Esophagus muscularis mucosa (tissue), 3 donors: Measurements from ENCODE around the gene FERMT1.

Source experiments
- POLR2A ChIP-seq: fragments of 450-650 bp; IDR thresholded peaks from one replicate; pipeline ENCODE4 v1.6.1; 2017; ENCODE audit warnings: antibody characterized with exemption, moderate library complexity, mild to moderate bottlenecking, low read depth
- TF ChIP-seq, protein P1 (sequence below), 3 experiments: fragments of 200-600 bp in 2 of 3; fragments of 450-650 bp in 1 of 3; sonication (generic) in 2 of 3; IDR thresholded peaks; one replicate each; pipeline ENCODE4 v1.5.1; 2017 to 2019; ENCODE audit warnings: antibody characterized with exemption in 3 of 3, mild to moderate bottlenecking in 2 of 3, moderate library complexity in 1 of 3

DNA sequence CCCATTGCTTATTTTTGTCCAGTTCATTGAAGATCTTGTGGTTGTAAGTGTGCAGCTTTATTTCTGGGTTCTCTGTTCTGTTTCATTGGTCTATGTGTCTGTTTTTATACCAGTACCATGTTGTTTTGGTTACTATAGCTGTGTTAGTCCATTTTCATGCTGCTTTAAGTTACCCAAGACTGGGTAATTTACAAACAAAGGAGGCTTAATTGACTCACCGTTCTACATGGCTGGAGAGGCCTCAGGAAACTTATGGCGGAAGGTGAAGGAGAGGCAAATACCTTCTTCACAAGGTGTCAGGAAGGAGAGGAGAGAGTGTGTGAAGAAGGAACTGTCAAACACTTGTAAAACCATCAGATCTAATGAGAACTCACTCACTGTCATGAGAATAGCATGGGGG is 29.9 kb upstream of the FERMT1 start:
- TF ChIP-seq, protein P1, sequence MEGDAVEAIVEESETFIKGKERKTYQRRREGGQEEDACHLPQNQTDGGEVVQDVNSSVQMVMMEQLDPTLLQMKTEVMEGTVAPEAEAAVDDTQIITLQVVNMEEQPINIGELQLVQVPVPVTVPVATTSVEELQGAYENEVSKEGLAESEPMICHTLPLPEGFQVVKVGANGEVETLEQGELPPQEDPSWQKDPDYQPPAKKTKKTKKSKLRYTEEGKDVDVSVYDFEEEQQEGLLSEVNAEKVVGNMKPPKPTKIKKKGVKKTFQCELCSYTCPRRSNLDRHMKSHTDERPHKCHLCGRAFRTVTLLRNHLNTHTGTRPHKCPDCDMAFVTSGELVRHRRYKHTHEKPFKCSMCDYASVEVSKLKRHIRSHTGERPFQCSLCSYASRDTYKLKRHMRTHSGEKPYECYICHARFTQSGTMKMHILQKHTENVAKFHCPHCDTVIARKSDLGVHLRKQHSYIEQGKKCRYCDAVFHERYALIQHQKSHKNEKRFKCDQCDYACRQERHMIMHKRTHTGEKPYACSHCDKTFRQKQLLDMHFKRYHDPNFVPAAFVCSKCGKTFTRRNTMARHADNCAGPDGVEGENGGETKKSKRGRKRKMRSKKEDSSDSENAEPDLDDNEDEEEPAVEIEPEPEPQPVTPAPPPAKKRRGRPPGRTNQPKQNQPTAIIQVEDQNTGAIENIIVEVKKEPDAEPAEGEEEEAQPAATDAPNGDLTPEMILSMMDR (IDR thresholded peaks at IDR 0.05), result no peak
- TF ChIP-seq POLR2A, result no peak
